Fibroblast of skin of left quadriceps (primary cell): ENCODE results near the gene YBX2.
A peak's percentile ranks its signal among the peaks of the same experiment; 100 is the strongest.

Experiments
- DNase-seq, 2 experiments: peaks; one replicate each; pipeline ENCODE4 v3.0.0-alpha.2; 2013; ENCODE audit warnings: low read depth in 2 of 2

The YBX2 gene

DNA sequence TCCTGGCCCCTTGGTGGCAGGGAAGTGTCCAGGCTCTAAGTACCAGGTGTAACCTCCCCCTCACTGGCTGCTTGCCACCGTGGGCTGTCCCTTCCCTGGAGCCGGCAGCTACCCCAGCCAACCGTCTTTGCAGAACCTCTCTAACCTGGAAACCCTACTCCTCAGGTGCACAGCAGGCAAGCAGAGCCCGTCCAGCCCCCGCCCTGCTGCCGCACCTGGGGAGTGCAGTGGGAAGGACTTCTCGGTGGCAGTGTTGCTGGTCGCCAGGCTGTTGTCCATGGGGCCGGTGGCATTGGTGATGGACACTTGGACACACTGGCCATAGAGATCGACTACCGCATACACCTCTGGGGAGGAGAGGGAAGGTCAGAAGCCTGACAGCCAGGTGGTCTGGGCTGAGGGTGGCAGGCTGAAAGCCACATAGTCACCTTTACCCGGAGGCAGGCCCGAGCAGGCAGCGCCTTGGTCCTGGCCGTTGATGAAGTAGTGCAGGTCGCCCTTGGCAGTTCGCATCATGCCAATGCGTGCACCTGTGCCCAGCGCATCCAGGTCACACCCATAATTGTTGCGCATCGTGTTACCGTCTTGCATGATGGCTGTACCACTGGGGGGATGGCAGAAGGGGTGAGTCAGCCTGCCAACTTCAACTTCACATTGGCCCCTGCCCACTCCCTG lies 28.2 kb upstream of the YBX2 start:
- DNase-seq = no peak

- no peak for DNase-seq
Observed at GRCh38 chr17:7321466-7321865, 27.0 kb upstream of the YBX2 start.

- DNase-seq = no peak
Observed at GRCh38 chr17:7318121-7318860, 23.9 kb upstream of the YBX2 start.

- no peak for DNase-seq
Observed at GRCh38 chr17:7317161-7317803, 22.8 kb upstream of the YBX2 start.

GRCh38 chr17:7315570-7316235 lies 21.3 kb upstream of the YBX2 start:
- no peak for DNase-seq

GRCh38 chr17:7314719-7315569 lies 20.5 kb upstream of the YBX2 start, which contains the start of gene GPS2:
TSS of gene GPS2 (minus strand) at chr17:7315360. CDS start at chr17:7315052, 308 bp downstream.
- DNase-seq = peak; percentile 46 to 48

- DNase-seq = no peak
Observed at GRCh38 chr17:7313890-7314718, 19.7 kb upstream of the YBX2 start.

DNA sequence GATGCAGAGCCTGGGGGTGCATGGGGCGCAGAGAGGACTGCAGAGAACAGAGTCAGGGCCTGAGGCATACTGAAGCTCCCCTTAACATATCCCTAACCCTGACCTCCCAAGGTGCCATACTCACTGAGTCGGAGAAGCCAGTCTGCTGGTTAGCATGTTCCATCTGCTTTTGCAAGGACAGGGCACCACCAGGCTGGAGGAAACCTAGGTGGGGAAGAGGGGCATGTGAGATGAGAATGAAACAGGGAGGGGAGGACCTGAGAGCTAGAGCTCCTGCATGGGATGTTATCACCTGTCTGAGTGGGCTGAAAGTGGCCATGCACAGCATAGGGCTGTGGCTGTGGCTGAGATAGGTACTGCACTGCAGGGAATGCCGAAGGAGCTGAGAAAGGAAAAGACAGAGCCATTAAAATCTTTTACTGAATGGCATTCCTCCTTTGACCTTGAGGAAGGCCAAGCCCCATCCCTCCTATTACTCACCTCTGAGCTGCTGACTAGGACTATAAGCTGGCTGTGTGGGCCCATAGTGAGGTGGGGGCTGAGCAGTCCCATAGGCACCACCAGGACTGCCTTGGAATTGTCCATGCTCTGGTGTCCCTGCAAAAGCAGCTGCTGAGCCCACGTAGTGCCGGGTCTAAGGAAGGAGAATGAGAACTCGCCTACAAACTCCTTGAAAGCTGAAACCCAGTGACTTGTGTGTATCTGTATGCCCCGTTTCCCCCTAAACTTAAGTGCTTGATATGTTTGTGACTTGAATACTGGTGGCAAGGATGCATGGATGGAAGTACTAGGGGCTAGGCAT lies 18.9 kb upstream of the YBX2 start:
- DNase-seq = no peak

DNA sequence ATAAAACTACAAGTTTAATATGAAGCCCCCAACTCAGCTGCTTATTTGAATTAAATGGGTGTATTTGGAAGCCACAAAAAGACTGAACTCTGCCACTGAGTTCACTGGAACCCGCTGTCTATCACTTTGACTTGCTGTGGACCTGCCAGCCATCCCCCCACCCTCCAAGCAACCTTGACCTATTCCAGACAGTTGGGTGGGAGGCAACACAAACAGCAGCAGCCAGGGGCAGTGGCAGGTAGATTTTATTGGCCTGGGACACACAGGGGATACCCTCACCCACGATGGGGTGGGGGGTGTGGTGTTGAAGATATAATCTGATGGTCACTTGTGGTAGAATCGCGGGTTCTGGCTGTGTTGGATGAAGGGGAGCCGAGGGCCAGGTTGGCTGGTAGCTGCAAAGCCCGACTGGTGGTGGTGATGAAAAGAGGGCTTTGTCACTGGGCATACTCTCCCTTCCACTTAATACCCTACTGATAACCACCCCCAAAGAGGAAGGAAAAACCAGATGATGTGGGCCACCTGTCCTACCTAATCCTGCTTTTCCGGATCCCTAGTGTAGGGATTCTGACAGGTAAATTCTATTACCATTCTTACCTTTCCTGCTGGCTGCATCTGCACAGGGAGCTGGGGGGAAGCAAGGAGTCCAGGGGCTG lies 18.1 kb upstream of the YBX2 start:
- no peak for DNase-seq

GRCh38 chr17:7311110-7311705 lies 16.8 kb upstream of the YBX2 start:
- no peak for DNase-seq

DNA sequence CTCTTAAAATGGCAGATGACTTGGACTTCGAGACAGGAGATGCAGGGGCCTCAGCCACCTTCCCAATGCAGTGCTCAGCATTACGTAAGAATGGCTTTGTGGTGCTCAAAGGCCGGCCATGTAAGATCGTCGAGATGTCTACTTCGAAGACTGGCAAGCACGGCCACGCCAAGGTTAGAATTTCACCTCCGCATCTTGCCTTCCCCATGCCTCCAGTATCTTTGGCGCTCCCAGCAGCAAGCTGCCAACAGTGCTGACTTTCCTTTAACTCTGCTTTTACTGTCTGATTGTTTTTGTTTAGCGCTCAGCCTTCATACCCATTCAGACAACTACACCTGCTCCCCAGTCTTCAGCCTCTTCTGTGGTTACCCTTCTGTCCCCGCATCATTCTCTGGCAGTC lies 15.2 kb upstream of the YBX2 start:
- DNase-seq = no peak

DNA sequence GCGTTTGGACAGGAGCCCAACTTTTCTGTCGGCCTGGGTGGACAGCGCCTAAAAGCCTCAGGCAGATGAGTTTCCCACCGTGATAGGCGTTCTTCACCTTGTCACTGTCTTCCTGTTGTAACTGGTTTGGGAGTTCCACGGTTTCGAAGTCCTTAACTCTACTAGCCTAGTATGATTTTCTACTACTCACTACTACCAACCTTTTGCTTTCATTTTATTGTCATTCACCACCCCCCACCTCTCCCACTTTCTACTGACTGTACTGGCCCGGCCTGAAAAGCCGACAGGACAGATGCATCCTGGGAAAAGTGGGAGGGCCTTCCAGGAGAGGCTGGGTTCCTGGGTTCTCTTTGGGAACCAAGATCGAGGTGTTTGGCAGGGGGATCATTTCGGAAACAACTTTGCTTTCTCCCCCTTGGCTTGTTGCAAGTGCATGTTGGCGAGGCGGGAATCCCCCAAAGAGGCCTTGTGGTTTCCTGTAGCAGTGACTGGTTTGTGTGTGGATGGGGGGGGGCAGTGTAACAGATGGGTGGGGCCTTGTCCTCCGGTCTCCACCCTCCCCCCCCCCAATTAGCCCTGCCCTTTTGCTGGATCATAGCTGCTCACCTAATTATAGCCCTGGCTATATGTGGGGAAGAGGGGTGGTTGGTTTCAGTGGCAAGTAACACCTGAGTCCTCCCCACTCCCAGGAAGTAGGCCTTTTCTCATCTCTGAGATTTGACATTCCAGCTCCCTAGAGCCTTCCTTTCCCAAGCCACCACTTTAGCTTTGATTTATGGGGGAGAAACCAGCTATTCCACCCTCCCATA lies 14.4 kb upstream of the YBX2 start:
- DNase-seq = peak; percentile 40 to 44

- no peak for DNase-seq
Observed at GRCh38 chr17:7307686-7308624, 13.5 kb upstream of the YBX2 start.

DNA sequence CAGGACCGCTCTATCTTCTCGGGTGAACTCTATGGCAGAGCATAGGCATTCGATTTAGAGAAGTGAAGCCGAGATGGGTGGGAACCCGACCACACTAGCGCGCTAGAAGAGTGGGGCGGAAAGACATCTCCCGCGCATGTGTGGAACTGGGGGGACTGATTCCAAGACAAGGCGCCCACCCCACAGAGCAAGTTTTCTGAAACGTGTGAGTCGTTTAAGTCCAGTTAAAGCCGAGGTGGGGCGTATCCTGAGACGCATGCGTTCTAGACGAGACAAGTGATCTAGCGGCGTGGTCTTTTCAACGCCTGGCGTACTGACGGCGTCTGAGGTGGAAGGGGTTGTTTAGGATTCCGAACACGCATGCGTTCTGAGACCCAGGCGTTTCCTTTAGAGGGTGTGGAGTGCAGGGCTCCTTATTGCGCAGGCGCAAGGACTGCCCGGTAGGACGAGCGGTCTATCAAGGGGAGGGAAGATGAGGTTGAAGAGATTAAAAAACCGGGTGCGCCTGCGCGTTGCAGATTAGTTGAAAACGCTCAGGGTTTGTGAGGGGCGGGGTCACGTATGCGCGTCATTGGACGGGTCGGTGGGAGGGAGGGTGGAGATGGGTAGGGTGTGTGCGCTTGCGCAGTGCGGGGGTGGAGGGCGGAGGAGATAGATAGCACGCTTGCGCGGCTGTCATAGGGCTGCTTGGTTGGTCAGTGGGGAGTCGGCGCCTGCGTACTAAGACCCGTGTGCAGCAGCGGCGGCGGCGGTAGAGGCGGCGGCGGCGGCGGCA lies 12.7 kb upstream of the YBX2 start, which contains the start of gene EIF5A:
Gene EIF5A (plus strand): TSS at position 718 of the 775 bp plus-strand sequence. CDS start 2,008 bp downstream, outside the sequence.
- DNase-seq = peak; percentile 100

DNA sequence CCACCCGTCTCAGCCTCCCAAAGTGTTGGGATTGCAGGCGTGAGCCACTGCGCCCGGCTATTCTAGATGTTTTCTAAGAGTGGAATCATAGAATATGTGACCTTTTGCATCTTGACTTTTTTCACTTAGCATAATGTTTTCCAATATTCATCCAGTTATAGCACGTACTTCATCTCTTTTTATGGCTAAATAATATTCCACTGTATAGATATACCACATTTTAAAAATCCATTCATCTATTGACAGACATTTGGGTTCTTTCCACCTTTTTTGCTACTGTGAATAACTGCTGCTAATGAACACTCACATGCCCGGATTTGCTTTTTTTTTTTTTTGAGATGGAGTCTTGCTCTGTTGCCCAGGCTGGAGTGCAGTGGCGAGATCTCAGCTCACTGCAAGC lies 9.7 kb upstream of the YBX2 start:
- DNase-seq = no peak
